HepG2 (cell line): ENCODE measurements around the gene PA2G4. TPM values are rescaled to one million over a fixed set of nuclear protein-coding genes. Genes with fewer than 3 reads are reported as not detected.

Experiments
- ATF4 ChIP-seq, 2 experiments: fragments of 450-650 bp in 1 of 2; sonication (generic) in 1 of 2; formaldehyde crosslinking; IDR thresholded peaks; 2 replicates each; pipeline versions ENCODE4 v1.5.0 to v1.8.0; 2020 to 2022; ENCODE audit warnings: mild to moderate bottlenecking in 1 of 2, missing genetic modification reagents in 1 of 2
- CTCF ChIP-seq: sonication (generic); formaldehyde crosslinking; IDR thresholded peaks from 2 replicates; pipeline ENCODE4 v1.5.0; 2020; ENCODE audit warnings: mild to moderate bottlenecking, missing genetic modification reagents, moderate library complexity
- DBP ChIP-seq: sonication (generic); formaldehyde crosslinking; IDR thresholded peaks from 2 replicates; pipeline ENCODE4 v1.4.0; 2020; ENCODE audit warnings: missing genetic modification reagents; ENCODE audit errors: not compliant biosample characterization
- GABPA ChIP-seq, 2 experiments: IDR thresholded peaks; 2 replicates each; pipeline ENCODE4 v1.6.1; 2011 to 2016; ENCODE audit warnings: low read depth in 2 of 2, low read length in 1 of 2, missing biosample characterization in 1 of 2, missing genetic modification characterization in 1 of 2
- GABPB1 ChIP-seq: IDR thresholded peaks from 2 replicates; pipeline ENCODE4 v1.6.1; 2016; ENCODE audit warnings: mild to moderate bottlenecking, missing genetic modification reagents, moderate library complexity, missing compliant biosample characterization
- NFATC3 ChIP-seq: sonication (generic); formaldehyde crosslinking; IDR thresholded peaks from 2 replicates; pipeline ENCODE4 v1.5.1; 2020; ENCODE audit warnings: mild to moderate bottlenecking, missing genetic modification reagents
- NPAS2 ChIP-seq: sonication (generic); formaldehyde crosslinking; IDR thresholded peaks from 2 replicates; pipeline ENCODE4 v1.8.0; 2022; ENCODE audit warnings: mild to moderate bottlenecking, missing genetic modification reagents, borderline replicate concordance
- PRDM10 ChIP-seq: sonication (generic); formaldehyde crosslinking; IDR thresholded peaks from 2 replicates; pipeline ENCODE4 v1.4.0; 2020; ENCODE audit warnings: low read depth, missing genetic modification reagents
- RFX5 ChIP-seq: IDR thresholded peaks from 2 replicates; pipeline ENCODE4 v1.6.1; 2011; ENCODE audit warnings: low read depth, low read length, improper control_type of control experiment
- SMAD9 ChIP-seq: sonication (generic); formaldehyde crosslinking; IDR thresholded peaks from 2 replicates; pipeline ENCODE4 v1.5.1; 2020; ENCODE audit warnings: mild to moderate bottlenecking, missing genetic modification reagents
- TARDBP ChIP-seq: sonication (generic); formaldehyde crosslinking; IDR thresholded peaks from 2 replicates; pipeline ENCODE4 v1.8.0; 2022; ENCODE audit warnings: mild to moderate bottlenecking, missing genetic modification reagents
- ZBTB42 ChIP-seq: sonication (generic); formaldehyde crosslinking; IDR thresholded peaks from 2 replicates; pipeline ENCODE4 v1.5.0; 2020; ENCODE audit warnings: mild to moderate bottlenecking, missing genetic modification reagents
- ZNF598 ChIP-seq: sonication (generic); formaldehyde crosslinking; IDR thresholded peaks from 2 replicates; pipeline ENCODE4 v1.5.1; 2020; ENCODE audit warnings: mild to moderate bottlenecking, missing genetic modification reagents, borderline replicate concordance
- ZNF772 ChIP-seq: sonication (generic); formaldehyde crosslinking; IDR thresholded peaks from 2 replicates; pipeline ENCODE4 v1.5.0; 2020; ENCODE audit warnings: mild to moderate bottlenecking, missing genetic modification reagents
- ZNF780A ChIP-seq: sonication (generic); formaldehyde crosslinking; IDR thresholded peaks from 2 replicates; pipeline ENCODE4 v1.8.0; 2022; ENCODE audit warnings: mild to moderate bottlenecking, missing genetic modification reagents, moderate library complexity
- ZNF800 ChIP-seq: sonication (generic); formaldehyde crosslinking; IDR thresholded peaks from 2 replicates; pipeline ENCODE4 v1.4.0; 2020; ENCODE audit warnings: missing genetic modification reagents
- polyA plus RNA-seq, 8 experiments: library from polyadenylated mRNA; depleted of rRNA in 3 of 8; stranded (reverse) in 7 of 8; unstranded in 1 of 8; fragments of >200 nt; fragmentation: Illumina TruSeq in 4 of 8; extraction: Trizol in 4 of 8; gene quantifications; 2 replicates each; pipeline versions ENCODE4 v1.2.1 to v1.2.3, GENCODE V29; 2011 to 2016; ENCODE audit warnings: low read depth in 4 of 8, missing spikeins in 1 of 8, mixed read lengths in 1 of 8; ENCODE audit not compliant: insufficient read depth in 1 of 8
- total RNA-seq, 5 experiments: library from RNA; depleted of rRNA; stranded (reverse); fragments of >200 nt; fragmentation: Illumina TruSeq; extraction: Trizol; gene quantifications; 2 replicates each; pipeline ENCODE4 v1.2.3, GENCODE V29; 2016; ENCODE audit warnings: low read depth in 1 of 5
- TF ChIP-seq, protein P1 (sequence below): sonication (generic); formaldehyde crosslinking; IDR thresholded peaks from 2 replicates; pipeline ENCODE4 v1.5.0; 2020; ENCODE audit warnings: missing genetic modification reagents, mild to moderate bottlenecking, borderline replicate concordance

Gene PA2G4
- total and polyA plus RNA-seq, 2 of the 13 experiments (the other 11 are each of a cell fraction or from before 2014, with no cell fraction given), result 147 to 240 TPM

DNA sequence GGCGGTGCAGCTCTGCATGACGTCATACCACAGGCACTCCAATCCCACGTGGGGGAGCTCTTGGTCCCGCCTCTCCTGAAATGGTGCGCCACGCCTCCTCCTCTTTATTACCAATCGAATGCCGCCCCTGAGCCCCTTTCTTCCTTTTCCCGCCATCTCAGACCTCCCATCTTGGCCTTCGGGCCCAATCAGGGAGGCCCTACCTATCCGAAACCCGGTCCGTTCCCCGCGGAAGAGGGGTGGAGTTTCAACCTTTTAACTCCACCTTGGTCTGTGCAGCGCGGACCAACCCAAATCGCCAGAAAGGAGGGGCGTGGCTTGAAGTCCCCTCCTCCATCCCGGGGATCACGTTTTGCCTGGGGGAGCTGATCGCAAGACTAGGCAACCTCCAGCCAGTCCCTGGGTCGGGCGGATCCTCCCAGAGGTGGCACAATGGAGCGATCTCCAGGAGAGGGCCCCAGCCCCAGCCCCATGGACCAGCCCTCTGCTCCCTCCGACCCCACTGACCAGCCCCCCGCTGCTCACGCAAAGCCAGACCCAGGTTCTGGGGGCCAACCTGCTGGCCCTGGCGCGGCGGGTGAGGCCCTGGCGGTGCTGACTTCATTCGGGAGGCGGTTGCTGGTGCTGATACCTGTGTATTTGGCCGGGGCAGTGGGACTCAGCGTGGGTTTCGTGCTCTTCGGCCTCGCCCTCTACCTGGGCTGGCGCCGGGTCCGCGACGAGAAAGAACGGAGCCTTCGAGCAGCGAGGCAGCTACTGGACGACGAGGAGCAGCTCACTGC lies 23.7 kb downstream of the PA2G4 start, which contains the start of gene ESYT1 (continued):
- no peak for TF ChIP-seq ZNF800
- TF ChIP-seq GABPA (IDR thresholded peaks at IDR 0.05; ENCODE audit: low read depth, low read length), result peak; percentile 13; the same call in 1 of the 2 replicates
- TF ChIP-seq GABPA (CRISPR knock-in tag; IDR thresholded peaks at IDR 0.05; ENCODE audit: low read depth), result peak; percentile 65
- no peak; the same call in 1 of the 2 replicates for TF ChIP-seq ZNF772 (CRISPR knock-in tag)
- TF ChIP-seq, protein P1, sequence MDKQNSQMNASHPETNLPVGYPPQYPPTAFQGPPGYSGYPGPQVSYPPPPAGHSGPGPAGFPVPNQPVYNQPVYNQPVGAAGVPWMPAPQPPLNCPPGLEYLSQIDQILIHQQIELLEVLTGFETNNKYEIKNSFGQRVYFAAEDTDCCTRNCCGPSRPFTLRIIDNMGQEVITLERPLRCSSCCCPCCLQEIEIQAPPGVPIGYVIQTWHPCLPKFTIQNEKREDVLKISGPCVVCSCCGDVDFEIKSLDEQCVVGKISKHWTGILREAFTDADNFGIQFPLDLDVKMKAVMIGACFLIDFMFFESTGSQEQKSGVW (CRISPR knock-in tag), result no peak
- TF ChIP-seq GABPB1 (CRISPR knock-in tag), result peak; percentile 56; the same call in 1 of the 2 replicates
- TF ChIP-seq ATF4 (CRISPR knock-in tag; IDR thresholded peaks at IDR 0.05), result 0 out of 4 replicates have a peak, but pooled peaks of 1 of the 2 experiments have one; percentile 17
- peak; percentile 42 for TF ChIP-seq CTCF
- TF ChIP-seq ZNF598 (CRISPR knock-in tag), result peak; percentile 55; the same call in 1 of the 2 replicates
- TF ChIP-seq DBP, result no peak
- no peak for TF ChIP-seq ZNF780A (CRISPR knock-in tag)
- no peak for TF ChIP-seq TARDBP (CRISPR knock-in tag)
- peak; percentile 77; the same call in 1 of the 2 replicates for TF ChIP-seq PRDM10 (CRISPR knock-in tag)
- TF ChIP-seq NPAS2 (CRISPR knock-in tag), result peak; percentile 46; the same call in 1 of the 2 replicates
- 0 out of 2 replicates have a peak, but pooled peaks have one; percentile 45 for TF ChIP-seq NFATC3 (CRISPR knock-in tag)
- TF ChIP-seq RFX5, result 0 out of 2 replicates have a peak, but pooled peaks have one; percentile 34
- no peak for TF ChIP-seq ZBTB42 (CRISPR knock-in tag)
- TF ChIP-seq SMAD9, result 0 out of 2 replicates have a peak, but pooled peaks have one; percentile 77
